HG03432 (cell line): ENCODE results near the gene DLGAP1.

ENCODE experiments used
- ATAC-seq: cut with Tn5 transposase; IDR thresholded peaks from one replicate; pipeline ENCODE4 v1.9.1; 2021; ENCODE audit warnings: mild to moderate bottlenecking, moderate library complexity; ENCODE audit not compliant: unreplicated experiment

The DLGAP1 gene

DNA sequence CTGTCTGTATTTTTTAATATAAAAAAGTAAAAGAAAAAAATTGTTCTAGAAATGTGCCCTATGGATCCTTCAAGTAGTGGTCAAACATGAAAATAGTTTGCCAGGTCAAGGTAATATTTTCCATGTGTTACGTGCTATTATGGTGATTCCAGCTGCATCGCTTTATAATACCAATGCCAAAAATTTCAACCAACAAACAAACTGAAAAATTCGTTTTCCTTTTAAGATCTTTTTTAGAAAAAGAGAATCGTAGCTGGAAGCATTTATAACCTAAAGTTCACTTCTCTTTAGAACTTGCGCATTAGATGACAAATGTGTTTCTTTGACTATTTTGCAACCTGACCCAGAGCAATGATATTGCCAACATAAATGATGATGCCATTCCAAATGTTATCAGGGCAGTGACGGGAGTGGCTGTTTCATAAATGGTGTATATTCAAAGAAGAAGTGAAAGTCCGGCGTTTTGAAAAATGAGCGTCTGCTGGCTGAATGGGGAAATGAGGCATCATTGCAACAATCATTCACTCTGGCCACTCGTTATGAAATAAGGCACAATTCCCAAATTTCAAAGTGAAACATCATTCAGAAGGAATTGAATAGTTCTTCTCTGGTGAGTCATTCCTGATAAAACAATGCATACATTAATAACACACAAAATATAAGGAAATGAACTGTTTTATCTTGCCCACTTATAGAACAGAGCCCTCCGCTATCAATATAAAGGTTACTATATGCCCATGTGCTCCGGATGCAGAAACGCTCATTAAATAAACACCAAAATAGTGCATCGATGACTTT is 707.7 kb downstream of the DLGAP1 start:
- no peak for ATAC-seq

GRCh38 chr18:3742541-3742940 is 712.6 kb downstream of the DLGAP1 start:
- ATAC-seq: no peak

- no peak for ATAC-seq
Observed at GRCh38 chr18:3741333-3741732, 713.8 kb downstream of the DLGAP1 start.

DNA sequence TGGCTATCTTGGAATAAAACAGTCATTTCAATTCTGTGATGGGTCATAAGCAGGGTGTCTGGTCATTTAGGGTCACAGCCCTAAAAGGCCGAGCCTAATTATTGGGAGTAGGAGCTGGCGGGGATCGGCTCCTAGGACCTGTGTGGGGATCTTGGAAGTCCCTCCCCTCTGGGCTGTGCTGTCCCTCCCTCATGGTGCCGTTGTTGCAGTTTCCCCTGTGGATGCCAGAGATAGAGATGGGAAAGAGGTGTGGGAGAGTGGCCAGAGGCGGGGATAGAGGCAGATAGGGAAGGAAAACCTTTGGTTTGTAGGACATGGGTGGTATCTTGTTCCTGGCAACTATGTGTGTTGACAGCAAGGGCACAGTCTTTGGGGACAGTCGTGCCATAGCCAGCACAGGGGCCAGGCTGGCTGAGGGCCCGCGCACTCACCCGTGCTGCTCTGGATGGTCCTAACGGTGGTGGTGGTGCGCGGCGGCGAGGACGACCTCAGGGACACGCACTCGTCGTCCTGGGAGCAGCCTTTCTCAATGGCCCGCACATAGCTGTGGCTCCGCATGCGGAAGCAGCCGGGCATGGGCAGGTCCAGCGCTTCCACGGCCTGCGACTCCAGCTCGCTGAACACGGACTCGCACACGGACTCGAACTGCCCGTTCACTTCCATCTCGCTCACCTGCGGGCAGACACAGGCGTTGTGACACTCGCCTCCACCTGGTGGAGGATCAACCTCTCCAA is 726.2 kb downstream of the DLGAP1 start:
- ATAC-seq: no peak

DNA sequence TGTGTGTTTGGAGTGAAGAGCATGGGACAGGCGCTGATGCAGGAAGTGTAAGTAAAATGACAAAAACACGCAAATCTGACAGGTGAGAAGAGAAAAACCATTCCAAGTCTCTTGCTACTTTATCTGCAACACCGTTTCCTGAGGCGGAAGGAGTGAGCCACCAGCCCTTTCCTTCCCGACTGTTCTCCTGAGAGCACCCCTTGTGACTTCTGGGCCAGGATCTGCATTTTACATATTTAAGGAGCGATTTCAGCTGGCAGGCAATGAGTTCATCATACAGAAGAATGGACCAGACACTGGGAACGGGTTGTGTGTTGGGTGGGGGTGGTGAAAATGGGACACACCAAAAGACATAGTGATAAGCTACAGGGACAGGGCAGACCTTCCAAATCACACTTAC is 727.8 kb downstream of the DLGAP1 start:
- ATAC-seq: no peak

- no peak for ATAC-seq
Observed at GRCh38 chr18:3726238-3726951, 728.7 kb downstream of the DLGAP1 start.

DNA sequence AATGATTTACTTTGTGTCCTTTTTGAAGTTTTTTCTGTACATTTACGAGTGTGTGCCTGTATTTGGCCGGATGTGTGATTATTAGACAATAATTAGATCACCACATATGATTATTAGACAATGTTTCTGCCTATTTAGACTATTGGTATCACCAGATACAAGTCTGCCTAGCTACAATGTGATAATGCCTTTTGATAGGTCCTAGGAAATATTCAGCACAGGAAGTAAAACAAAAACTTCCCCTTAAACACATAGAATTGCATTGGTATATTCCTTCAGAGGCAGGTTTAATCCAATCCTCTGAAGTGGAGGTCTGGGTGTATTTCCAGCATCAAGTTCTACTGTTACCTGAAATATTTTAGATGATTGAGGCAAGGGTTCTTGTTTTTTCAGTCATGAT is 730.0 kb downstream of the DLGAP1 start:
- ATAC-seq: peak; percentile 40

DNA sequence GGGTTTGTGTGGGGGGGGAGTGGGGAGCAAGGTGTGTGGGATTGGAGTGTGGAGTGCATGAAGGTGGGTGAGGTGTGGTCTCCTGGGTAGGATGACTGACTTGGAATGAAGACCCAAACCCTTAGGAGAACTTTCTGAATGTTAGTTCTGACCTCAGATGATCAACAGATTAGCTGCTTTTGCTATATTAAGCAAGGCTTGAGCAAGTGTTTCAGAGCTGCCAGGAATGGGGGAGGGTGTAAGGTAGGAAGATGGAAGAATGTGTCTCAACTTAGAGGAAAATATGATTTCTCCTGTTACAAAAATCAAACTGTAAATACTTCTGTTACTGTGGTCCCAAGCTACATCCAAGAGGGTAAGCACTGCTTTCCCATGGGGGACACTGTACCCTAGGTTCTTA is 731.6 kb downstream of the DLGAP1 start:
- ATAC-seq: no peak

GRCh38 chr18:3722649-3723433 is 732.3 kb downstream of the DLGAP1 start:
- ATAC-seq: no peak

DNA sequence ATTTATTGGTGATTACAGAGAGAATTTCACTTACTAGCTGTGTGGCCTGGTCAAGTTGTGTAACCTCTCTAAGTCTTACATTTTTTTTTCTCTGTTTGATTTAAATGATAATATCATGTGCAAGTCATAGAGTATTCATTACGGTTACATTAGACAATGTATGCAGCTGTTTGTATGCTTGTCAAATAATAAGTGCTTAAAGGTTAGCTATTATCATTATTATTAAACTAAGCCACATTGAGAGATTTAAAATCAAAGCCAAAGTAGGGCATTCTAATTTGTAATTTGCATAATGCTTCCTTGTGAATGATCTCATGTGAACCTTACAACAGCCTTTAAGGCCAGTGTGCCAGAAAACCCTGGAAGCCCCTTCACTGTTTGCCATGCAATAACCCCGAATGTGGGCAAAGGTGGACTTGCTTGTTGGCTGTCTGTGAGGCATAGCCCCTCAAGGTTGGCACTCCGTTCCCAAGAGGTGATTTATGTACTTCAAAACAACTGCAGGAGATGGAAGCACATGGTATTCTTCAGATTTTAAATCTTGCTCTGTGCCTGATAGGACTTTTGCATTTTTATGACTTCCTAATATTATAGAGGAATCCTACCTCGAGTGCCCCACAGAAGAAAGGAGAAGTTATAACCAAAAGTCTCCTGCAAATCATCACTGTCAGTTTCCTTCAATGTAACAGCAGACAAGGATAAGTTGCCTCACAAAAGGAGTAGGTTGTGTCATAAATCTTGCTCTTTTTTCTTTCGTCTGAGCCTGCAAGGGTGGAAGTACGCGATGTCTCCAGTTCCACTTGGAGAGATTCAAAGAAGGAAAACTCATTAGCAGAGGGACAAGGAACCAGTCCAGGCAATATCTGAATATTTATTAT is 733.1 kb downstream of the DLGAP1 start:
- ATAC-seq: no peak

GRCh38 chr18:3720818-3721545 is 734.1 kb downstream of the DLGAP1 start:
- ATAC-seq: no peak

- ATAC-seq: no peak
Observed at GRCh38 chr18:3720159-3720558, 734.9 kb downstream of the DLGAP1 start.

DNA sequence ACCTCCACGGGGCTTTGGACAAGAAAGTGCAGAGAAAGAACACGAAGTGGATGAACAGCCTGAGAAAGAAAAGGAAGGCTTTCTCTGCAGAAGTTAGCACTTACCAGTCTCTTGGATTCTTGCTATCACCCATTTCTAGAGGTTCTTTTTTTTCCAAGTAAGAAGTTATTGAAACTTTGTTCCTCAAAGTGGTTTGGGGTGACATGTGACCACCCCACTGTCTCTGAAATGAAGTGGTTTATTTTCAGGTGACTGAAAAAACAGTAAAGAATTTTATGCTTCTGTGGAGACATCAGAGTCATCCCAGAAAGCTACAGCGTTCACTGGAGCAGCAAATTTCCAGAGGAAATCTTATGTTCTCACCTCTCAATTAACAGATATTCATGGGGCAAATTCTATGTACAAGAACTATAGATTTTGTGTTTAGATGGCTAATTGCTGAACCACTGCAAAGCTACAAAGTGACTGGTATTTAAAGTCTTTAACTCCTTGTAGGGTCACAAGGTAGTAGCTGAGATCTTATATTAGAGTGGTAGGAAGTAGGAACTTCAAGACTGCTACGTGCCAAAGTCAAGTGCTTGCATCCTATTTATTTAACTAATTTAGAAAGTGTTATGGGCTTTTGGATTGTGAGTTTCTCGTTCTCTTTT is 737.6 kb downstream of the DLGAP1 start:
- ATAC-seq: no peak

DNA sequence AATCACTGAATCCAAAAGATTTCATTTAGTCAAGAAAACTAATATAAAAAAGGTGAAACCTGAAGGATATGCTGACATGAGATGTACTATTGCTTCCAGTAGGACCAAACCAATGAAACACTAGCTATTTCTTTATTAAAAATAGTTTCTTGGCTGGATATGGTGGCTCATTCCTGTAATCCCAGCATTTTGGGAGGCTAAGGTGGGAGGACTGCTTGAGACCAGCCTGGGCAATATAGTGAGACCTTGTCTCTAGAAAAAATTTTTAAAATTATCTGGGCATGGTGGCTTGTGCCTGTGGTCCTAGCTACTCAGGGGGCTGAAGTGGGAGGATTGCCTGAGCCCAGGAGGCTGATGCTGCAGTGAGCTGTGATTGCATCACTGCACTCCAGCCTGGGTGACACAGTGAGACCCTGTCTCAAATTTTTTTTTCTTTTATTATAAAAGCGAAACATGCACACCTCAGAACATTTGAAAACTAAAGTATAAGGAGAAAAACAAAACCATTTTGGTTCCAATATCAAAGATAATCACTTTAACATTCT is 738.9 kb downstream of the DLGAP1 start:
- no peak for ATAC-seq

GRCh38 chr18:3715231-3716080 is 739.7 kb downstream of the DLGAP1 start:
- no peak for ATAC-seq

DNA sequence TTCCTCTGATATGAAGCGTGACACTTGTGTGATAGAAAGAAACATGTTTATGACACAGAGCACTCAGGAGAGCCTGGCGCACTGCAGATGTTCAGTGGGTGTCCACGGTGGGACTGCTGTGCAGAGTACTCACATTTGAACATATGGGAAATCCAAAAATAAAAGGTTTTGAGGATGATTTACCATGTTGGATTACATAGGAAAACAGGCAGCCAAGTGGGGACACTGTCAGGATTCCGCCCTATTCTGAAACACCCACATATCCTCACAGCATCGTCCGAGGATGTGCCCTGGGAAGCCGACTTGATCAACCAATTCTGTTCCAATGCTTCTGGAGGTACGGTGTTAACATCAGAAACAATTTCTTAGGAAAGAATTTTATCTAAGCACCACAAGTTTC is 741.4 kb downstream of the DLGAP1 start:
- no peak for ATAC-seq

DNA sequence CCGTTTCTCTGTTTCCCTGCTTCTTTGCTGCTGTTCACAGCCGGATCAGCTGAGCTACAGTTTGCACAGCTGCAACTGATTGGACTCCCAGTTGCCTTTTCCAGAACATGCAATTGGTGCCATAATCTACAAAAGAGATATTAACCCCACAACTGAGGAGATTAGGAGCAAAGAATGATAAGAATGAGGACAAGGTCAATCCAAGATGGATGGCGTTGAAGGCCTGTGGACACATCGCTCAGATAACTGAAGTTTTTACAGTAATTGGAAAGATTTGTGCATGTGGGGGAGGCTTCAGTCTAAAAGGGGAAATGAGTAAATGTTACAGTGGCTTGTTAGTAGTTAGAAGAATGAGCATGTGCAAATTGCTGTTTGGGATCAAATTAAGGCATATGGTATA is 741.9 kb downstream of the DLGAP1 start:
- no peak for ATAC-seq

DNA sequence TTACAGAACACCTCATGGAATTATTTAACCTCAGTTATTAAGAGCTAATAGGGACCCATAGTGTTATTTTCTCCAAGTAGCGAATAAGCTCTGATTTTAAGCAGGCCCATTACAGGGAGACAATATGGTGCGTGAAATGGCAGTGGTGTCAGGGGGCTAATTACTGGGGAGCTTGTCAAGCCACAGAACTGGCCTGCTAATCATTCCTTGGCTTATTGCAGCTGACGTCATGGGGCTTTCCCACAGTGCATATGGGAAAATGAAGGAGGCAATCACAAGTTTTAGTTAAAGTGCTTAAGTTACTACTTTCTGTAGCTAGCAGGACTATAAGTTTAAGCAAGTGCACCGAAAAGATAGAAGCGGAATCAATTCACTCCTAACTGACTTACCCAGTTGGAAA is 742.6 kb downstream of the DLGAP1 start:
- ATAC-seq: no peak
